Panc1 (cell line): ENCODE results near the gene INO80.

ENCODE experiments used
- CTCF ChIP-seq: fragments of 450-650 bp; IDR thresholded peaks from 2 replicates; pipeline ENCODE4 v1.5.1; 2017; ENCODE audit warnings: mild to moderate bottlenecking
- POLR2AphosphoS5 ChIP-seq: IDR thresholded peaks from 2 replicates; pipeline ENCODE4 v1.6.1; 2012; ENCODE audit warnings: mild to moderate bottlenecking, low read depth, low read length, moderate library complexity
- REST ChIP-seq, 2 experiments: IDR thresholded peaks; 2 replicates each; pipeline ENCODE4 v1.6.1; 2011 to 2012; ENCODE audit warnings: low read depth in 2 of 2, control low read depth in 1 of 2, low read length in 1 of 2, mild to moderate bottlenecking in 1 of 2, moderate library complexity in 1 of 2; ENCODE audit not compliant: insufficient read depth in 1 of 2

- TF ChIP-seq CTCF = no peak
- TF ChIP-seq POLR2AphosphoS5 = no peak
- TF ChIP-seq REST (IDR thresholded peaks at IDR 0.05; ENCODE audit: insufficient read depth in 1 of 2, low read depth in 2 of 2, low read length in 1 of 2) = no peak
Measured at GRCh38 chr15:41024885-41025284, 91.2 kb downstream of the INO80 start.
